Keratinocyte (primary cell): ENCODE measurements around the gene RAB23.

ENCODE experiments used
- EZH2 ChIP-seq: IDR thresholded peaks from one replicate; pipeline ENCODE4 v1.6.1; 2012; ENCODE audit warnings: inconsistent platforms, mild to moderate bottlenecking, low read length, moderate library complexity
- TF ChIP-seq, protein P1 (sequence below), 3 experiments: IDR thresholded peaks in 1 of 3; conservative IDR thresholded peaks in 1 of 3; optimal IDR thresholded peaks in 1 of 3; 2 replicates in 2 of 3; 3 replicates in 1 of 3; pipeline versions ENCODE3 to v1.5.1; 2011; ENCODE audit warnings: low read length in 3 of 3, mild to moderate bottlenecking in 3 of 3, moderate library complexity in 2 of 3, control low read depth in 1 of 3, inconsistent platforms in 1 of 3; ENCODE audit not compliant: insufficient read depth in 2 of 3; ENCODE audit errors: extremely low read depth in 1 of 3

GRCh38 chr6:57252975-57253374, 30.9 kb upstream of the RAB23 start:
- TF ChIP-seq, protein P1, sequence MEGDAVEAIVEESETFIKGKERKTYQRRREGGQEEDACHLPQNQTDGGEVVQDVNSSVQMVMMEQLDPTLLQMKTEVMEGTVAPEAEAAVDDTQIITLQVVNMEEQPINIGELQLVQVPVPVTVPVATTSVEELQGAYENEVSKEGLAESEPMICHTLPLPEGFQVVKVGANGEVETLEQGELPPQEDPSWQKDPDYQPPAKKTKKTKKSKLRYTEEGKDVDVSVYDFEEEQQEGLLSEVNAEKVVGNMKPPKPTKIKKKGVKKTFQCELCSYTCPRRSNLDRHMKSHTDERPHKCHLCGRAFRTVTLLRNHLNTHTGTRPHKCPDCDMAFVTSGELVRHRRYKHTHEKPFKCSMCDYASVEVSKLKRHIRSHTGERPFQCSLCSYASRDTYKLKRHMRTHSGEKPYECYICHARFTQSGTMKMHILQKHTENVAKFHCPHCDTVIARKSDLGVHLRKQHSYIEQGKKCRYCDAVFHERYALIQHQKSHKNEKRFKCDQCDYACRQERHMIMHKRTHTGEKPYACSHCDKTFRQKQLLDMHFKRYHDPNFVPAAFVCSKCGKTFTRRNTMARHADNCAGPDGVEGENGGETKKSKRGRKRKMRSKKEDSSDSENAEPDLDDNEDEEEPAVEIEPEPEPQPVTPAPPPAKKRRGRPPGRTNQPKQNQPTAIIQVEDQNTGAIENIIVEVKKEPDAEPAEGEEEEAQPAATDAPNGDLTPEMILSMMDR (optimal IDR thresholded peaks at IDR 0.05 in 1 of 3, IDR thresholded peaks at IDR 0.05 in 1 of 3, conservative IDR thresholded peaks at IDR 0.05 in 1 of 3; ENCODE audit: extremely low read depth in 1 of 3, insufficient read depth in 2 of 3, low read length in 3 of 3): no peak
- TF ChIP-seq EZH2: no peak
